Nephron progenitor cell (in vitro differentiated cells): Measurements from ENCODE around the gene PIK3C2A.

Source experiments
- DNase-seq: peaks from one replicate; pipeline ENCODE4 v3.0.0; 2021
- H3K27ac Mint-ChIP-seq: 2 replicates; pipeline ENCODE4 v1.8.0; 2021; ENCODE audit warnings: mild to moderate bottlenecking, moderate library complexity, mixed read lengths
- H3K27me3 Mint-ChIP-seq: 2 replicates; pipeline ENCODE4 v1.8.0; 2021; ENCODE audit warnings: mild to moderate bottlenecking, low read depth, mixed read lengths; ENCODE audit not compliant: poor library complexity
- H3K36me3 Mint-ChIP-seq: 2 replicates; pipeline ENCODE4 v1.8.0; 2021; ENCODE audit warnings: low read depth, mixed read lengths
- H3K4me1 Mint-ChIP-seq: 2 replicates; pipeline ENCODE4 v1.8.0; 2021; ENCODE audit warnings: mixed read lengths
- H3K4me3 Mint-ChIP-seq: 2 replicates; pipeline ENCODE4 v1.8.0; 2021; ENCODE audit warnings: mild to moderate bottlenecking, moderate library complexity, mixed read lengths
- H3K9me3 Mint-ChIP-seq: 2 replicates; pipeline ENCODE4 v1.8.0; 2021; ENCODE audit warnings: mild to moderate bottlenecking, moderate library complexity, mixed read lengths
- CTCF ChIP-seq: fragments of 200-600 bp; sonication (generic); IDR thresholded peaks from 2 replicates; pipeline ENCODE4 v1.5.0; 2021; ENCODE audit warnings: antibody characterized with exemption

Gene PIK3C2A

GRCh38 chr11:17169876-17170275, 37.9 kb downstream of the PIK3C2A start:
- H3K9me3 Mint-ChIP-seq, result no peaks in the 10 kb centered on the region
- no peak for DNase-seq
- H3K4me3 Mint-ChIP-seq, result no peak overlapping the region
- no peaks in the 10 kb centered on the region for H3K27me3 Mint-ChIP-seq
- peaks cover 56% of the 10 kb centered on the region for H3K36me3 Mint-ChIP-seq
- no peak overlapping the region for H3K27ac Mint-ChIP-seq
- peaks cover 12% of the 10 kb centered on the region for H3K4me1 Mint-ChIP-seq
- TF ChIP-seq CTCF, result no peak

DNA sequence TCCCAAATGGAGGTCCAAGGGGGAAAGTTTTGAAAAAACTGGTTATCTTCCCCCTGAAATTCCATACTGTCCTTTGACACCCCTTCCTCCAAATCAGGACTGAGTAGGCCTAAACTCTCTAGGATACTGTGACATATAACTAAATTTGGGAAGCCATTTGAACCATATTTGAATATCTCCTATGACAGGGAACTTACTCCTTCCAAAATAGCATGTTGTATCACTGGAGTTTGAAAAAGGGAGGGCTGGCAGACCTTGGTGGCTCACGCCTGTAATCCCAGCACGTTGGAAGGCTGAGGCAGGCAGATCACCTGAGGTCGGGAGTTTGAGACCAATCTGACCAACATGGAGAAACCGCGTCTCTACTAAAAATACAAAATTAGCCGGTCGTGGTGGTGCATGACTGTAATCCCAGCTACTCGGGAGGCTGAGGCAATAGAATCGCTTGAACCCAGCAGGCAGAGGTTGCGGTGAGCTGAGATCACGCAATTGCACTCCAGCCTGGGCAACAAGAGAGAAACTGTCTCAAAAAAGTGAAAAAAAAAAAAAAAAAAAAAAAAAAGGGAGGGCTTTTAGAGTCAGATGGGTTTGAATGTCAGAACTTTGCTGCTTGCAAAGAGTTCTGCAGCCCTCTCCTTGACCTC, 42.4 kb downstream of the PIK3C2A start:
- DNase-seq, result no peak
- H3K27ac Mint-ChIP-seq, result peak overlapping the region; percentile 83
- no peak overlapping the region for H3K4me3 Mint-ChIP-seq
- no peak for TF ChIP-seq CTCF
- no peaks in the 10 kb centered on the region for H3K9me3 Mint-ChIP-seq
- peaks cover 46% of the 10 kb centered on the region for H3K36me3 Mint-ChIP-seq
- H3K4me1 Mint-ChIP-seq, result peaks cover 30% of the 10 kb centered on the region
- no peaks in the 10 kb centered on the region for H3K27me3 Mint-ChIP-seq

GRCh38 chr11:17164361-17165246, 43.2 kb downstream of the PIK3C2A start:
- no peaks in the 10 kb centered on the region for H3K27me3 Mint-ChIP-seq
- H3K4me3 Mint-ChIP-seq, result no peak overlapping the region
- peak overlapping the region; percentile 83 for H3K27ac Mint-ChIP-seq
- H3K4me1 Mint-ChIP-seq, result peaks cover 38% of the 10 kb centered on the region
- H3K9me3 Mint-ChIP-seq, result no peaks in the 10 kb centered on the region
- DNase-seq, result no peak
- peaks cover 39% of the 10 kb centered on the region for H3K36me3 Mint-ChIP-seq
- no peak for TF ChIP-seq CTCF

DNA sequence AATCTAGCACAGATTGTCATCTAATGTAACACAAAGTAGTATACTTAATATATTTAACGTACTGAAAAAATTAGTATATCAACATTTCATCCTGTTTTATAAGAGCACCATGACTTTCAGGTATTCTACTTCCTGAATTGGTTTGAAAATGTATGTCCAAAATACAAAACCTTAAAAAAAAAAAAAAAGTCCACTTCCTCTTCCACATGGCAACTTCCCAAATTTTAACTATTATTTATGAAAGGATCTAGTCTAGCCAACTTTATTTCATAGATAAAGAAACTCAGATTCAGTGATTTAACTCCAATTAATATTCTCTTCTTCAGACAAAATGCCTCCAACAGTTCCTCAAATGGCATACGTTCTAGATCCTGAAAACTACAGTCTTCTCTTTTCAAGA, 44.0 kb downstream of the PIK3C2A start:
- DNase-seq, result no peak
- TF ChIP-seq CTCF, result no peak
- H3K9me3 Mint-ChIP-seq, result no peaks in the 10 kb centered on the region
- H3K4me1 Mint-ChIP-seq, result peaks cover 42% of the 10 kb centered on the region
- no peaks in the 10 kb centered on the region for H3K27me3 Mint-ChIP-seq
- no peak overlapping the region for H3K27ac Mint-ChIP-seq
- H3K4me3 Mint-ChIP-seq, result no peak overlapping the region
- H3K36me3 Mint-ChIP-seq, result peaks cover 31% of the 10 kb centered on the region

GRCh38 chr11:17163291-17163690, 44.5 kb downstream of the PIK3C2A start:
- Mint-ChIP-seq H3K9me3 (no peaks in the 10 kb centered on the region), H3K27ac (no peak overlapping the region), H3K4me1 (peaks cover 42% of the 10 kb centered on the region), H3K27me3 (no peaks in the 10 kb centered on the region), H3K4me3 (no peak overlapping the region), H3K36me3 (peaks cover 26% of the 10 kb centered on the region)
- no peak for TF ChIP-seq CTCF
- DNase-seq, result no peak
